C1 segment of cervical spinal cord (tissue), 14 donors: Measurements from ENCODE around the gene ETV6.

ENCODE experiments used
- DNase-seq, 14 donors: peaks; one replicate each; lab custom pipeline; 2025; lab: John Stamatoyannopoulos, UW

ETV6 gene

DNA sequence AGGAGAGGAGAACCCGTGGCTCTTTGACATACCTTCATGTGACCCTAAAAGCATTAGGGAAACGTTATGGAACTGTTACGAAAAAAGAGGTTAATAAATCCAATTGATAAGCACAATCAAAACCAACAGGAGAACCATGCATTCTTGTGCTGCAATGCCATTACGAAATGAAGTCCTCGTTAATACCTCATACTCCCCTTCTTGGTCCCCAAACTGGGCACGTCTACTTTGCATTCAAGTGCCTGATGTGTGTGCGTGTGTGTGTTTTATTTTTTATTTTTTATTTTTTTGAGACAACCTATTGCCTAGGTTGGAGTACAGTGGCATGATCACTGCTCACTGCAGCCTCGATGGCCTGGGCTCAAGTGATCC is 150.0 kb downstream of the ETV6 start:
- no peak for DNase-seq

DNA sequence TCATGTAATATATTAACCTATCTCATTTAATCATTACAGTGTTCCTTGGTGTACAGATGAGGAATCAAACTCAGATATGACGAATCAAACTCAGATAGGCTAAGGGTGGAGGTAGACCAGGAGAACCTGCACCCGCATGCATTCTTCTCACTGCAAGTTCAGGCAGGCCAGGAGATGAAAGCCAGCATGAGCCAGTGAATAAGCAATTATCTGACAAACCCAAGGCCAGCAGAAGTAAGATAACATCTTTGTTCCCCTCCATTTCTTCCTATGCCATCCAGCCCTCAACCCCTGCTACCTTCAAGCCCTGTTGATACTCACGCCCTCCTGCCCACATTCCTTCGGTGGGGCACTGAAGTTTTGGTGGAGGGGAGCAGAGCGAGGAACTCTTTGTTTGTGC is 152.2 kb downstream of the ETV6 start:
- DNase-seq = no peak

DNA sequence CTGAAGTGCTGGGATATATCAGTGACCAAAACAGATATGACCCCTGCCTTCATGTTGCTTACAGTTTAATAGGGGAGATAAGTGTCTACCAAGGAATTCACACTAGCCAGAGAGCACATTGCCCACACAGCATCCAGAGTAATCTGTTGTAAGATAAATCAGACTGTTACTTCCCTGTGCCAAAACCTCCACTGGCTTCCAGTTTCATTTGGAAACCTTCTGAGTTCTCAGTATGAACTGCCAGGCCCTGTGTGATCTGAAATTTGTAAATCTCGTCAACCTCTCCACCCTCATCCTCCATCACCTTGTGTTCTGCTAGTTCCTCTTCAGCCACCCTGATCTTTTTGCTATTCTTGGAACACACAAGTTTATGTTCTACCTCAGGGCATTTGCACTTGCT is 154.7 kb downstream of the ETV6 start:
- DNase-seq = no peak

DNA sequence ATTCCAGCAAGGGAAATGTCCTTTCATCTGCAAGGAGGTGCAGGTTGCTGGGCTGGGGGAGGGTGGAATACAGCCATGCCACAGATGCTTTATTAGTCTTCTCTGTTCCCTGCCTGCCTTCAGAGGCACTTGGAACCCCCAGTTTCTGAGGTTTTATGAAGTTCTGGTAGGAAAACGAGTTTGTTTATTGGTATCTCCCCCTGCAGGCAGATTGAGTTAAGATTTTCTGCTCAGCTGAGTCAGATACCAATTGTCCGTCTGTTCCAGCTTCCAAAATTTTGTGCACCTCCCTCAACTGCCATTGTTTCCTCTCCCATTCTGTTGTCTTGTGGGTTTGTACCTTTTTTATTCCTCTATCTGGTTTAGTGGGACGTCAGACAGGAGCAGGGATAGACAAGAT is 155.6 kb downstream of the ETV6 start:
- DNase-seq = no peak

DNA sequence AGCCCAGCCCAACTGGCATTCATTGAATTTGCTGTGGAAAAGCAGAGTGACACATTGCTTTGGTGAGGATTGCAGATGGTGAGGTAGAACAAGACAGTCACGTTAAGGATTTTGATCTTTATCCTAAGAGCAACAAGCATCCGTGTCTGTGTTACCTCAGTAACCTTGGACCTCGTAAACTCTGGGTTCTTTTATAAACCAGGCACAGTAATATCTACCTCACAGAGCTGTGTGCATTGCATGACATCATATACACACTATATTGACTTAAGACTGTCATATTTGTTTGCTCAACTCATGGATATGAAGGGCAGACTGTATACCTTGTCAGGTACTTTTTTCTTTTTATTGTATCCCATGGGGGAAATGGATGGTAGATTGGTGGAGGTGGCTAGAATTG is 156.2 kb downstream of the ETV6 start:
- no peak for DNase-seq

DNA sequence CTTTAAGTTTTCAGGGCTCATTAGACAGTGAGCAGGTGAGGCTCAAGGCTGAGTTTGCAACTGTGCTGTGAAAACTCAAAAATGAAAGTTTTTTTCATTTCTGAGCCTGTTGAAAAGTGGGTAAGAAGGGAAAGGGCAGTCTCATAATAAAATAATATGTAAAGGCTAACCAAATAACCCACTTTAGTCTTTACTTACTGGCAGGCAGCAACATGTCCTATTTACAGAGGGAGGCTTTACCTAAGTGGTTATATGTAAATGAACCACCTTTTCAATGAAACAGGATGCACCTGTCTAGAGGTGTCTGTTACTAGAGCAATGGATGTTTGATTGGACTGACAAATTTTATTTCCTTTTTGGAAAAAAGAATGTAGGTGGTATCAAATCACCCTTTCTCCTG is 158.0 kb downstream of the ETV6 start:
- DNase-seq = no peak

DNA sequence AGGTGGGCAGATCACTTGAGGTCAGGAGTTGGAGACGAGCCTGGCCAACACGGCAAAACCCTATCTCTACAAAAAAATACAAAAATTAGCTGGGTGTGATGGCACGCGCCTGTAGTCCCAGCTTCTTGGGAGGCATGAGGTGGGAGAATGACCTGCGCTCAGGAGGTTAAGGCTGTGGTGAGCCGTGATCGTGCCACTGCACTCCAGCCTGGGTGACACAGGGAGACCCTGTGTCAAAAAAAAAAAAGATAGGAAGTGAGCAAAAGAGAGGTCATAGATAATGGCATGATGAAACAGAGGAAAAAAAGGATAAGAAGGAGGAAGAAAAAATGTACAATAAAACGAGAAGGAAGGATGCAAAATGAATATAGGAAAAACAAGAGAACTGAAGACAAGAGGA is 159.5 kb downstream of the ETV6 start:
- no peak for DNase-seq

DNA sequence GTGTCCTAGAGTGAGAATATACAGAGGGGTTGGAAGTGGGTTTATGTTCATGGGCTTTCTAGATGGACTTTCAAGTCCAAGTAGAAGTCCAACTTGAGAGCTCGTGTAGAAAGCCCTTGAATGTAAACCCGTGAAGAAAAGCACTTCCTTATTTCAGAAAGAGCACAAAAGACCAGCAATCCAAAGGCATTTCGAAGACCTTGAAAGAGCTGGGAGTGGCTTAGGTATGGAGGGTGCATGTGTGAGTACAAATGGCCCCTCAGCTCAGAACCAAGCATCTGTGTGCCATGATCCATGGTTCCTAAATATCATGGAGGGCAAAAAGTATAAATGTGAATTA is 160.7 kb downstream of the ETV6 start:
- no peak for DNase-seq

DNA sequence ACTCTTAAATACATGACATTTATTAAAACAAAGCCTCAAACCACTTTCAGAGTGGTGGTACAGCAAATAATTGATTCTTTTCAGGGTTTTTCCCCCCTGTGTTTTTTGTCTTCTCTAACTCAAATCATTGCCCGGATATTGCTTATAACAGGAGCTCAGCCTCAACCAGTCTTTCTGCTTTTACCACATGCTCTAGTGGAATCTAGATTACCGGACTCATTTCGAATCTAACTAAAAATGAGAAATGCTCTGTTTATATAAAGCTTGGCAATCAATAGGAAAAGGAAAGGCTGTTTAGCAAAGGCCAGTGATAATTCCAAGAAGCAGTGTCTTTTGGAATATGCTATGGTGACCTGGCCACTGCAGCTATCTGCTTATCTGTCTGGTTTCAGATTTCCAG is 161.5 kb downstream of the ETV6 start:
- DNase-seq = no peak

DNA sequence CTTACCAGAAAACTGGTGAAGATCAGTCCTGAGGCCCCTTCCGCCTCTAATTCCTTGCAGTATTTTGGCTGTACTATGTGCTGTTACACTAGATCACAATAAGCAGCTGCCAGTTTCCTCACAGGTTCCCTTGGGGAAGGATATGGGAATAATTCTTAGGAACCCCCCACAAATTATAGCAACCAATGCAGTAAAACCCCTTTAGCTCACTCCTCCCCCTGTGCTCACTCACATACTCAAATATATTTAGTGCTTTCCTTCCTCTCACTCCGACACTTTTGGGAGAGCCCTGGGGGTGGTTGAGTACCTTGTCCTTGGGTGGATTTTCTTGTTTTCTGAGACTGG is 162.7 kb downstream of the ETV6 start:
- DNase-seq = peak in 1 of 14 donors; percentile 80

DNA sequence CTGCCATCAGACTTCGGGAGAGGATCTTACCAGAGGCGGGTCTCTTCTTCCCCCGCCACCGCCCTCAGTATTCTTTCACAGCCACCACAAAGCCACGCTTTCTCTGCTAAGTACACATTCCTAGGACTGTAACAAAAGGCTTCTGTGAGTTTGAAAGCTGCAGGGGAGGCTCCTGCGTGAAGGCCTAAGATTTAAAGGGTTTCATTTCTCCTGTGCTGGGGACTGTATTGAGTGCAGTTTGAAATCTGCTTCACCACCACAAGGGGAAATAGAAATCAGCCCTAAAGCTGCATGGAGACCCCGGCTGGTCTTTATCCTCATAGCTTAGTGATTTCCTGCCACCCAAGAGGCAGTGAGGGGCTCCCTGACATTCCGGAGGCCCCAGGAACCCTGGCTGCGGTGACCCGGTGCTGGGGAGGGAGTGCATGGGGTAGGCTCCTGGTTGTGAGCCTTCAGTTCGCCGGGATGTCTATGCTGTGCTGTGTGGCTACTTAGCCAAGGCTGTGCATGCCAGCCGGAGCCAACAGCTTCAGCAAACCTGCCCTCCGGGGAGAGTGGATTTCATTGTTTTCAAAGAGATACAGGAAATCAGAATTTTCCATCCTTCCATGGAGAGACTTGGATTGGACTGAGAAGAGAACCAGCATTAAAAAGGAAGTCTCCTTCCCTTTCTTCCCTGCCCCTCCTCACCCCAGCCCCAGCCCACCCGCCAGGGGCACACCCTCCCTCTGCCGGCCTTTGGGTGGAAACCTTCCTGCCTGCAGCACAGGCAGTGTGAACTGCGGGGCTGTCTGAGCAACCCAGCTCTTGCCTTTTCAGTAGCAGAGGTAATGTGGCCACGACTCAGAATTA is 163.3 kb downstream of the ETV6 start:
- DNase-seq = peak in 9 of 14 donors; percentile 47 to 80 (median 68)

DNA sequence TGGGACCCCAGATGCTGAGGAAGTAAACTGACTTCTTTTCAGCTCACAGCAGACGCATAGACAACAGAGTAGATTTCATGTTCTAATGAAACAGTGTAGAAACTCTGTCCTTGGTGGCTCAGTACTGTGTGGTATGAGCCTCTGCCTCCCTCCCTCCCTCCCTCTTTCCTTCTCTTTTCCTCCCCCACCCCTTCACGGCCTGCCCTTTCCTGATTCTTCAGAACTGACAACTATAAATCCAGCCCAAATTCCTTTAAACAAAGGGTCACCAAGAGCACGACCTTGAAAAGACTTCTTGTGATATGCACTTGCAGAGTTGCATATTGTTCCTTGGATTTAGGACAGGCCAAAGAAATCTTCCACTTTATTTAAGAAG is 164.0 kb downstream of the ETV6 start:
- no peak for DNase-seq

DNA sequence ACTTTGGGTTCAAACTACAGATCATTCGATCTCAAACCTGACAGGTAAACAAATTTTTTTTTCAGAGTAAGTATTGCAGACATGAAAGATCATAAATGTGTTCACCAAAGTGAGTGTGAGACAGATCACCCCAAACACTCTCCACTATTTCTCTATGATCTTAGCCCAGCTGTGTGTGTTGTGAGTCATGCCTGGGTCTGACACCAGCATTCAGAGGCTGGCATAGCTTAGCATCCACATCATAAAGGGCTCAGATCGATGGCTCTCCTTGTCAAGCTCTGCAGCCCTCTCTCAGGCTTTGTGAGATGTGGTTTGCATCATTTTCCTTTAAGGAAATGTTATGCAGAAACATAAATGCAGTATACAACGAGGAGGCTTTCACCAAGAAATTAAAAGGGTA is 164.9 kb downstream of the ETV6 start:
- peak in 3 of 14 donors; percentile 25 to 51 (median 38) for DNase-seq

DNA sequence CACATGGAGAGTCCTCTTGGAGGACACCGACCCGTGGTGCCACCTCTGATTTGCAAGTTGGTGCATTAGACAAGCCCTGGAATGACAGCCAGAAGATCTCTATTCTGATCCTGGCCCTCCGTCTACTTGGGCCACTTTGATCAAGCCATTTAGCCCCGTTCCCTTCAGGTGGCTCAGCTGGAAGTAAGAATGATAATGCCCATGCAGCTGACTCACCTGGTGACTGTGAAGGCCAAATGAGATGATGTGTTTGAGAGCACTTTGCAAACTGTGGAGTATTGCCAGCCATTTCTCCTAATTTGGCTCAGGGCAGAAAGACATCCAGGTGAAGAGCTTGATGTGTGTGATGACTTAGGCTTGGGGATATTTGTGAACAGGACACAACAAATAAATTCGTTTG is 165.9 kb downstream of the ETV6 start:
- DNase-seq = no peak

DNA sequence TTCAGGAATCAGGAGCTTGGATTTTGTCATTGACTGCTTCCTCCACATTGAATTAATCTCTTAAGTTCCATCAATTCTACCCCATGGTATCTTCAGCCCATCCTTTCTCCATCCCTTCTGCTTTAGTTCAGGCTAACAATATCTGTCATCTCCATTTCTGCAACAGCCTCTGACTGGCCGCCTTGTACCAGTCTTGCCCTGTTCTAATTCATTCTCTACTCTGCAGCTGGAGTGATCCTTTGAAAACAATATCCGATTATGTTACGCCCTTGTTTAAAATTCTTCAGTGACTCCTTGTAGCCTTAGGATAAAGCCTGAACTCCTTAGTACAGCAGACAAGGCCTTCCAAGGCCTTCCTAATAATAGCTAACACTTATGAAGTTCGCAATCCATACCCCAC is 170.2 kb downstream of the ETV6 start:
- no peak for DNase-seq

DNA sequence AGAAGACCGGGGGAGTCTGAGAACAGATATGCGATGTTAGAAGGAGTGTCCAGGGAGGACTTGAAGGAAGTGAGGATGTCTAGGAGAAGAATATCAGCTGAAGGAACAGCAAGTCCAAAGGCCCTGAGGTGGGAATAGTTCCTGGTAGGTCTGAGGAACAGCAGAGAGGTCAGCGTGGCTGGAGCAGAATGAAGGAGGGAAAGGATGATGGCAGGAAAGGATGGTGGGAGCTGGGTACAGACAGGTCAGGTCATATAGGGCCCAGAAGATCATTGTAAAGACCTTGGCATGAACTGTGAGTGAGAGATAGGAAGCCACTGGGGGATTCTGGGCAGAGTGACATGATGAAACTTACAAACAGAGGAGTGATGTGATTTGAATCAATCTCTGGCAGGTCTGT is 171.0 kb downstream of the ETV6 start:
- DNase-seq = no peak

DNA sequence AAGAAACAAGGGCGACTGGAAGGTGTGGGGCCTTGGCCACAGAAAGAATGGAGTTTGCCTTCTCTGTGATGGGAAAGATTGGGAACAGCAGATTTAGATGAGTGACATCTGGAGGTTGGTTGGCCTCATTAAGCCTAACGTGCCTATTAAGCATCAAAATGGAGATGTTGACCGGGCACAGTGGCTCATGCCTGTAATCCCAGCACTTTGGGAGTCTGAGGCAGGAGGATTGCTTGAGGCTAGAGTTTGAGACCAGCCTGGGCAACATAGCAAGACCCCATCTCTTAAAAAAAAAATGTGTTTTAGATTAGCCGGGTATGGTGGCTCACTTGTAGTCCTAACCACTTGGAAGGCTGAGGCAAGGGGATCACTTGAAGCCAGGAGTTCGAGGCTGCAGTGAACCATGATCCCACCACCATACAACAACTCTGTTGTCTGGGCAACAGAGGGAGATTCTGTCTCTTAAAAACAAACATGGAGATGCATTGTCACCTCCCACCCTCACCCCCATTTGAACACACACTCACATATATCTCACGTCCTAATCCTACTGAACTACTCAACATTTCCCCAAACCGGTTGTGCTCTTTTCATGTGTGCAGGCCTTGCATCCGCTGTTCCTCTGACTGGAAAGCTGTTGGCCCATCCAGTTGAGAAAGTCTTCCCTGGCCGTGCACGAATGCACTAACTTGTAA is 172.1 kb downstream of the ETV6 start:
- DNase-seq = no peak

DNA sequence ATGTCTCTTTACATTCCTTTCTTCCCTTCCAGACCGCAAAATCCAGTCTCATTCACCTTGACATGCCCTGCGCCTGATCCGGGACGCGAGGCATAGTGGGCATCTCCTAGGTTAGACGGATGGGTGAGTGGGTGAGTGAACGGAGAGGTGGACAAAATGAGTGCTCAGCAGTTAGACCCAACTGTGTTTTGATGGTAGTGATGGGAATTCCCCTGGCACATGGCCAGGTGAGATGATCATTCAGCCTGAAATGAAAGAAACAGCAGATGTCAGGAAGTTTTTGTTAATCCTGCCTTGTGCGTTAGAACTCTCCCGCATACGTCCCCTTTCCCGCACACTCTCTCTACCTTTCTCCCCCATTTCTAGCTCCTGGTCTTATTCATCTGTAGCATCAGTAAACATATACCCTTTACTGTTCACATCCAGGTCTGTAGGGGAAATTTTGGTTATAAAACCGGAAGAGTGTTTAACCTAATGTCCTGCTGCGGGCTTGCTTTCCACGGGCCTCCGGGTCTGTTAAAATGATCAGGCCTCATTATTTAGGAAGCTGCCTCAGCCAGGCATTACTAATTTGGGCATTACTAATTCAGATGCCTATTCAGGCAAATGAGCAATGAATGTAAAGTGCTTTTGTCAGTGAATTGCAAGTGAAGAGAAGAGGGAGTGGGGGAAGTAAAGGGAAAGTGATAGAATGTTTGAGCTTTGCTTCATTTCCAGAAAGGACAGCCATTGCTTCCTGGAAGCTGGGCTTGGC is 172.8 kb downstream of the ETV6 start:
- no peak for DNase-seq

DNA sequence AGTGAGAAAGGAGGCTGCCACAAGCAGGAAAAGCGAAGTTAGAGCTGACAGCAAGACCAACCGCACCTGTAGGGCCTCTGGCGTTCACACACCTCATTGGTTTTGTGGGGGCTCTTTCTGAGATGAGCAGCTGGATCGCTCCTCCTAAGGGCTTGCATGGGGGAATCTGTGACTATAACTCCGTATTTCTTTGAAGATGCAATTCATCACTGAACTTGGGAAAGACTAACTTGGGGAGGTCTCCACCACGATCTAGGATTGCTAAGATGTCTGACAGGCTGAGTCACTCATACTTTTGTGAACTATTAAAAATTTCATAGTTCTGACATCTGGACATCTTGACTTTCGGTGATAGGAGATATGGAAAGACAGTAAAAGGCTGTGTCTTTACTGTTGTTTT is 173.6 kb downstream of the ETV6 start:
- no peak for DNase-seq

DNA sequence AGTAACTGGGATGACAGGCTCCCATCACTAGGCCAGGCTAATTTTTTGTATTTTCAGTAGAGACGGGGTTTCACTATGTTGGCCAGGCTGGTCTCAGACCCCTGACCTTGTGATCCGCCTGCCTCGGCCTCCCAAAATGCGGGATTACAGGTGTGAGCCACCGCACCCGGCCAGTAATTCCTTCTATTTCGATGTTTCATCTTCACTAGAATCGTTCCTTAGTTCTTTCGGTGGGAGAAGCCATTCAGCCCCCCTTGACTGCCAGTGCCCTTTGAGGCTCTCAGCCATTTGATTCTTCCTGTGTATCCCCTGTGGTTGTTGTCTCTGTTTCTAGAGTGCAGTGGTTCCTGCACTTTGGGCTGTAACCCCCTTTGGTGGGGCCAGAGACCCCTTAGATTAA is 174.1 kb downstream of the ETV6 start:
- DNase-seq = no peak

DNA sequence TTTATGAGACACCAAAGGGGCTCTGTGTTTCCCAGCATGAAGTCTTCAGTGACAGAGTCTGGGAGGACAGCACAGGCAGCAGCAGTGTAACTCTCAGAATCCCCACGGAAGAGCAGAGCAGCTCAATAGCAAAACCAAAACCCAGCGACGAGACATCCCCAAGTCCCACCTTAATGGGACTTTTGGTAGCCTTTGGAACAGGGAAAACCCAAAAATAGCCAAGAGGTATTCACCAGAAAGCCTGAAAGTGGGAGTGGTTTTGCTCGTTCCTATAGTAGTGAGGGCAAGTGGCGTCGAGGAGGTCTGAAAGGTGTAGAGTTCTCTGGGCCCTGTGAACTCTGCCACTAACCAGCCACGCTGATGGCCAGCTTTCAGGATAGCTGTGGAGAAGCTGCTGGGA is 174.6 kb downstream of the ETV6 start:
- no peak for DNase-seq

DNA sequence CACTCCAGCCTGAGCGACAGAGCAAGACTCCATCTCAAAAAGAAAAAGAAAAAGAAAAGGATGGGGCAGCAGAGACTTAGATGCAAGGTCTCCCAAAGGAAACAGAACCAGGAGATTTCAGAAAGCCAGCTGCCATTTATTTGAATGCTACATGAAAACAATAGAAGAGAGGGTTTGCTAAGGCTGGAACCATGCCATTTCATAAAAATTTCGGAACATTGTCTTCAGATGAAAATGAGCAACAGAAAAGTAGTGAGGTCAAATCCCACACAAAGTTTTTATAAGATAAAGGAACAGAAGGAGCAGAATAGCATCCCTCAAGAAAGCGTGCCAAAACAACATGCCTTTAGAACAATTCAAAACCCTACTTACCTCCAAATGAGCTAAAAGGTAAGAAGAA is 175.3 kb downstream of the ETV6 start:
- no peak for DNase-seq

DNA sequence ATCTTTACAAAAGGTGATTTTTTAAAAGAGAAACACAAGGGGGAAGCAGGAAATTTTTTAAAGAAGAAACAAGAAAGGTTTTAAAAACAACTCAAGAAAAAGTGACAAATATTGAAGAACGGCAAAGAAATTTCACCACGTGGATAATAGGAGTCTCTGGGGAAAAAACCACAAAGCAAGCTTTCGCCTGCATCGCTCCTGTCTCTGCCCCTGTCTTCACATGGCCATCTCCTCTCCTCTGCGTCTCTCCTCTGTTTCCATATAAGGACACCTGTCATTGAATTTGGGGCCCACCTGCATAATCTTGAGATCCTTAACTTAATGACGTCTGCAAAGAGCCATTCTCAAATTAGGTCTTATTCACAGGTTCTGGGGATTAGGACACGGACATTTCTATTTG is 175.8 kb downstream of the ETV6 start:
- no peak for DNase-seq
